A673 (cell line): ENCODE data around the gene CYP1A1. TPM values are rescaled to one million over a fixed set of nuclear protein-coding genes. Genes with fewer than 3 reads are reported as not detected.

Source experiments
- BruUV-seq: library from RNA; stranded (reverse); fragments of 400-500 nt; replicated peaks from 2 replicates; lab custom pipeline; 2021; lab: Mats Ljungman, UMichigan
- CTCF ChIA-PET: fragments of 300-600 bp; sonication (Branson Sonifier 250); formaldehyde crosslinking; loops from one replicate; lab custom pipeline; 2022; ENCODE audit warnings: antibody characterized with exemption; lab: Charles Lee
- POLR2A ChIA-PET: fragments of 300-600 bp; sonication (Branson Sonifier 250); formaldehyde crosslinking; loops from one replicate; lab custom pipeline; 2022; ENCODE audit warnings: antibody characterized with exemption; ENCODE audit not compliant: low non-redundant PET; lab: Charles Lee
- DNase-seq: peaks from one replicate; pipeline ENCODE4 v3.0.0-alpha.2; 2015; ENCODE audit warnings: low spot score
- H3K27ac ChIP-seq: fragments of 200-600 bp; sonication (generic); 2 replicates; pipeline ENCODE4 v1.5.1; 2016; ENCODE audit warnings: mixed run types, low read depth, mild to moderate bottlenecking, mixed read lengths, antibody characterized with exemption, low read length; ENCODE audit not compliant: poor library complexity, severe bottlenecking
- H3K27me3 ChIP-seq: fragments of 200-600 bp; sonication (generic); replicated peaks from 2 replicates; pipeline ENCODE4 v1.6.1; 2017; ENCODE audit warnings: mixed run types, low read depth, mild to moderate bottlenecking, mixed read lengths, antibody characterized with exemption, low read length; ENCODE audit not compliant: insufficient read depth, poor library complexity
- H3K36me3 ChIP-seq: fragments of 200-600 bp; sonication (generic); 2 replicates; pipeline ENCODE4 v1.6.1; 2016; ENCODE audit warnings: mixed run types, mild to moderate bottlenecking, mixed read lengths, antibody characterized with exemption, low read length; ENCODE audit not compliant: insufficient read depth, poor library complexity, severe bottlenecking
- H3K4me1 ChIP-seq: fragments of 200-600 bp; sonication (generic); 2 replicates; pipeline ENCODE4 v1.6.1; 2017; ENCODE audit warnings: mixed run types, mild to moderate bottlenecking, mixed read lengths, antibody characterized with exemption, low read length; ENCODE audit not compliant: insufficient read depth, poor library complexity, severe bottlenecking
- H3K4me3 ChIP-seq: fragments of 200-600 bp; sonication (generic); 2 replicates; pipeline ENCODE4 v1.5.1; 2016; ENCODE audit warnings: low read depth, mixed run types, mild to moderate bottlenecking, mixed read lengths, low read length; ENCODE audit not compliant: poor library complexity, severe bottlenecking
- H3K9me3 ChIP-seq: fragments of 200-600 bp; sonication (generic); 2 replicates; pipeline ENCODE4 v1.6.1; 2016; ENCODE audit warnings: mixed run types, low read depth, mild to moderate bottlenecking, mixed read lengths, antibody characterized with exemption, low read length; ENCODE audit not compliant: poor library complexity, severe bottlenecking
- EZH2 ChIP-seq: fragments of 200-600 bp; sonication (generic); IDR thresholded peaks from 2 replicates; pipeline ENCODE4 v1.6.1; 2017; ENCODE audit warnings: borderline replicate concordance, low read depth, mild to moderate bottlenecking, mixed read lengths, antibody characterized with exemption, low read length; ENCODE audit not compliant: poor library complexity, severe bottlenecking
- intact Hi-C: fragments of 100-400 bp; cut with micrococcal nuclease; formaldehyde crosslinking; loops from one replicate; pipeline ENCODE4 v1.10.0; 2022; ENCODE audit not compliant: unreplicated experiment
- total RNA-seq: library from RNA; stranded (reverse); gene quantifications from 2 replicates; pipeline ENCODE4 v1.2.3, GENCODE V29; 2021
- TF ChIP-seq, protein P1 (sequence below): fragments of 300-800, 200-600 bp; sonication (generic); conservative IDR thresholded peaks from 2 replicates; pipeline ENCODE4 v1.5.1; 2017; ENCODE audit warnings: low read depth, mild to moderate bottlenecking, antibody characterized with exemption, low read length, moderate library complexity, mixed read lengths

The CYP1A1 gene
- total RNA-seq, 1 experiment from 2014 or later: 0.62 TPM

- Histone ChIP-seq H3K4me1 (peaks cover 7% of the 10 kb centered on the region), H3K9me3 (no peaks in the 10 kb centered on the region), H3K36me3 (no peaks in the 10 kb centered on the region), H3K27me3 (peaks cover 4% of the 10 kb centered on the region), H3K4me3 (peak overlapping the region; percentile 87), H3K27ac (peak overlapping the region; percentile 88)
- no peak for DNase-seq
- BruUV-seq: no TSS peak
- POLR2A ChIA-PET: interaction anchor here (0.6 kb wide), 1 partner anchor 65 kb away, joined by 3 read pairs; no protein-coding TSS in a partner anchor
- CTCF ChIA-PET: no interaction called here
- TF ChIP-seq, protein P1, sequence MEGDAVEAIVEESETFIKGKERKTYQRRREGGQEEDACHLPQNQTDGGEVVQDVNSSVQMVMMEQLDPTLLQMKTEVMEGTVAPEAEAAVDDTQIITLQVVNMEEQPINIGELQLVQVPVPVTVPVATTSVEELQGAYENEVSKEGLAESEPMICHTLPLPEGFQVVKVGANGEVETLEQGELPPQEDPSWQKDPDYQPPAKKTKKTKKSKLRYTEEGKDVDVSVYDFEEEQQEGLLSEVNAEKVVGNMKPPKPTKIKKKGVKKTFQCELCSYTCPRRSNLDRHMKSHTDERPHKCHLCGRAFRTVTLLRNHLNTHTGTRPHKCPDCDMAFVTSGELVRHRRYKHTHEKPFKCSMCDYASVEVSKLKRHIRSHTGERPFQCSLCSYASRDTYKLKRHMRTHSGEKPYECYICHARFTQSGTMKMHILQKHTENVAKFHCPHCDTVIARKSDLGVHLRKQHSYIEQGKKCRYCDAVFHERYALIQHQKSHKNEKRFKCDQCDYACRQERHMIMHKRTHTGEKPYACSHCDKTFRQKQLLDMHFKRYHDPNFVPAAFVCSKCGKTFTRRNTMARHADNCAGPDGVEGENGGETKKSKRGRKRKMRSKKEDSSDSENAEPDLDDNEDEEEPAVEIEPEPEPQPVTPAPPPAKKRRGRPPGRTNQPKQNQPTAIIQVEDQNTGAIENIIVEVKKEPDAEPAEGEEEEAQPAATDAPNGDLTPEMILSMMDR: no peak
- no peak for TF ChIP-seq EZH2
- intact Hi-C loops: no loop called here
Measured at GRCh38 chr15:74696808-74697207, 28.5 kb downstream of the CYP1A1 start.

- TSS peak; percentile 94 for BruUV-seq
- no peak for DNase-seq
- Histone ChIP-seq H3K36me3 (no peaks in the 10 kb centered on the region), H3K27ac (peak overlapping the region; percentile 88), H3K9me3 (no peaks in the 10 kb centered on the region), H3K27me3 (peaks cover 4% of the 10 kb centered on the region), H3K4me1 (peaks cover 7% of the 10 kb centered on the region), H3K4me3 (peak overlapping the region; percentile 87)
- ChIA-PET CTCF (no interaction called here), POLR2A (interaction anchor here (0.6 kb wide), 1 partner anchor 66 kb away, joined by 3 read pairs; no protein-coding TSS in a partner anchor)
- intact Hi-C loops: no loop called here
- TF ChIP-seq, protein P1: no peak
- no peak for TF ChIP-seq EZH2
Measured at GRCh38 chr15:74696398-74696729, 29.0 kb downstream of the CYP1A1 start.

DNA sequence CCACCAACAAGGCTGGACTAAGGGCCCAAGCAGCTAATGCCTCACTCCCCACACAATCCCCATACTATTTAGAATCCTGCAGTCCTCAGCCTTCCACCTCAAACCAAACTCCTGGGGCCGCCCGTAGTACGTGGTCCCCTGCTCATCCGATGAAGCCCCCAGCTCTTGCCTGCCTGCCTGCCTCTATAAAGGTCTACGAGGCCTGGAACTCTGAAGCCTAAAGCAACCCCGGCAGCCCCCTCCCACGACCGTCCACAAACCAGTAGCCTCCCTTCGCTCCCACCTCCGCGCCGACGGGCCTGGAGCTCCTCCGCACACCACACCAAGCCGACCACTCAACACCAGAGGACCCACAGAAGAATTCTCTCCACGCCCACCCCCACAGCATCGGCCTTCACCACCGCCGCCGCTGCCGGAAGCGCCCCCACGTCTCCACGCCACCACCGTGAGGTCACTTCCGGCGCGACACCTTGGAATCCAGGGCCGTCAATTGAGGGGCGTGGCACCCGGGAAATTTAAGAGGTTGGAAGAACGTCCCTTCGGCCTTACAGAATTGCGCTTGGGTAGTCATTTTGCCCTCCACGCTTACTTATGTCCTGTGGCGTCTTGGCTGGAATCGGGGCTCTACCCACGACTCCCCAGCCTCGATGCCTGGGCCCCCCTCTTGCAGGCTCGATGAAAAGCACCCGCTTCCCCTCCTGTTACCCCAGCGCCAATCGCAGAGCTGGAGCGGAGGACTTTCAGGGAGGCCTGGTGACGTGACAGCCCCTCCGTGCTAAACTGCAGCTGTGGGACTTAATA lies 29.5 kb downstream of the CYP1A1 start, which contains the start of gene EDC3:
Gene EDC3 (minus strand): TSS at position 428 of the 801 bp plus-strand sequence. CDS start 20,900 bp downstream, outside the sequence.
- DNase-seq: peak; percentile 95
- Histone ChIP-seq H3K27me3 (peaks cover under 1% of the 10 kb centered on the region), H3K36me3 (no peaks in the 10 kb centered on the region), H3K27ac (peak within 1 kb of the TSS; percentile 88), H3K4me3 (peak within 1 kb of the TSS; percentile 87), H3K4me1 (peaks cover 7% of the 10 kb centered on the region), H3K9me3 (no peaks in the 10 kb centered on the region)
- intact Hi-C loops: no loop called here
- TSS peak; percentile 65 for BruUV-seq
- ChIA-PET CTCF (no interaction called here), POLR2A (interaction anchor here (0.6 kb wide), 1 partner anchor 66 kb away, joined by 3 read pairs; no protein-coding TSS in a partner anchor)
- no peak for TF ChIP-seq EZH2
- TF ChIP-seq, protein P1: no peak
